Measurements from ENCODE around the gene ABCB9.

ABCB9 gene

GRCh38 chr12:122994781-122995502 is 28.7 kb upstream of the ABCB9 start:
- no peak for DNase-seq (ENCODE audit: low spot score)

GRCh38 chr12:122994140-122994675 is 27.9 kb upstream of the ABCB9 start:
- DNase-seq (ENCODE audit: low spot score) = no peak

GRCh38 chr12:122992386-122992785 is 26.1 kb upstream of the ABCB9 start:
- no peak for DNase-seq (ENCODE audit: low spot score)

GRCh38 chr12:122991623-122992275 is 25.5 kb upstream of the ABCB9 start:
- DNase-seq (ENCODE audit: low spot score) = no peak

- DNase-seq (ENCODE audit: low spot score) = no peak
Measured at GRCh38 chr12:122990961-122991622, 24.8 kb upstream of the ABCB9 start.

GRCh38 chr12:122990561-122990960 is 24.3 kb upstream of the ABCB9 start:
- DNase-seq (ENCODE audit: low spot score) = no peak

- no peak for DNase-seq (ENCODE audit: low spot score)
Measured at GRCh38 chr12:122989874-122990419, 23.7 kb upstream of the ABCB9 start.

- no peak for DNase-seq (ENCODE audit: low spot score)
Measured at GRCh38 chr12:122989225-122989839, 23.1 kb upstream of the ABCB9 start.

- no peak for DNase-seq (ENCODE audit: low spot score)
Measured at GRCh38 chr12:122988612-122989212, 22.4 kb upstream of the ABCB9 start.

GRCh38 chr12:122988036-122988435 is 21.8 kb upstream of the ABCB9 start:
- DNase-seq (ENCODE audit: low spot score) = no peak

- no peak for DNase-seq (ENCODE audit: low spot score)
Measured at GRCh38 chr12:122987086-122987951, 21.1 kb upstream of the ABCB9 start.

- no peak for DNase-seq (ENCODE audit: low spot score)
Measured at GRCh38 chr12:122986258-122986871, 20.1 kb upstream of the ABCB9 start.

- DNase-seq (ENCODE audit: low spot score) = no peak
Measured at GRCh38 chr12:122985338-122986257, 19.3 kb upstream of the ABCB9 start.

GRCh38 chr12:122984612-122985337 is 18.5 kb upstream of the ABCB9 start:
- DNase-seq (ENCODE audit: low spot score) = no peak

GRCh38 chr12:122983789-122984515 is 17.7 kb upstream of the ABCB9 start:
- DNase-seq (ENCODE audit: low spot score) = no peak

- DNase-seq (ENCODE audit: low spot score) = no peak
Measured at GRCh38 chr12:122982963-122983788, 16.9 kb upstream of the ABCB9 start.

GRCh38 chr12:122982477-122982815 is 16.2 kb upstream of the ABCB9 start:
- DNase-seq (ENCODE audit: low spot score) = no peak

Measured in ecto neural progenitor cell (in vitro differentiated cells).